ENCODE data around the gene LRRC75A. TPM values are rescaled to one million over a fixed set of nuclear protein-coding genes. Genes with fewer than 3 reads are reported as not detected.
"Not testable (repeated sequence)": the region's sequence is repeated elsewhere in the genome, so short reads cannot be mapped to it uniquely, and the experiment has no call there.

Gene LRRC75A
- total RNA-seq, 1 experiment from 2014 or later = 0.24 TPM

- DNase-seq (ENCODE audit: low spot score) = peak; percentile 92
- in situ Hi-C loops (cut with HindIII; ENCODE audit: low sequenced_read_pairs) = no loop called here
Observed at GRCh38 chr17:16423226-16423872, 68.6 kb downstream of the LRRC75A start.

GRCh38 chr17:16422416-16422815, 69.6 kb downstream of the LRRC75A start:
- in situ Hi-C loops (cut with HindIII; ENCODE audit: low sequenced_read_pairs) = no loop called here
- DNase-seq (ENCODE audit: low spot score) = no peak

GRCh38 chr17:16419929-16420271, 72.1 kb downstream of the LRRC75A start:
- no peak for DNase-seq (ENCODE audit: low spot score)
- in situ Hi-C loops (cut with HindIII; ENCODE audit: low sequenced_read_pairs) = no loop called here

- in situ Hi-C loops (cut with HindIII; ENCODE audit: low sequenced_read_pairs) = no loop called here
- DNase-seq (ENCODE audit: low spot score) = no peak
Observed at GRCh38 chr17:16419074-16419928, 72.7 kb downstream of the LRRC75A start.

GRCh38 chr17:16418685-16419068, 73.3 kb downstream of the LRRC75A start:
- in situ Hi-C loops (cut with HindIII; ENCODE audit: low sequenced_read_pairs) = no loop called here
- no peak for DNase-seq (ENCODE audit: low spot score)

- in situ Hi-C loops (cut with HindIII; ENCODE audit: low sequenced_read_pairs) = no loop called here
- no peak for DNase-seq (ENCODE audit: low spot score)
Observed at GRCh38 chr17:16417896-16418684, 73.9 kb downstream of the LRRC75A start.

GRCh38 chr17:16417399-16417798, 74.6 kb downstream of the LRRC75A start:
- in situ Hi-C loops (cut with HindIII; ENCODE audit: low sequenced_read_pairs) = no loop called here
- no peak for DNase-seq (ENCODE audit: low spot score)

GRCh38 chr17:16415031-16415924, 76.7 kb downstream of the LRRC75A start, which contains the start of gene TRPV2:
TRPV2 (plus strand) TSS chr17:16415571; CDS start chr17:16417669, 2,098 bp downstream.
- in situ Hi-C loops (cut with HindIII; ENCODE audit: low sequenced_read_pairs) = no loop called here
- DNase-seq (ENCODE audit: low spot score) = no peak

- in situ Hi-C loops (cut with HindIII; ENCODE audit: low sequenced_read_pairs) = no loop called here
- peak; percentile 84 for DNase-seq (ENCODE audit: low spot score)
Observed at GRCh38 chr17:16407911-16408588, 83.9 kb downstream of the LRRC75A start.

GRCh38 chr17:16406742-16407674, 85.0 kb downstream of the LRRC75A start:
- in situ Hi-C loops (cut with HindIII; ENCODE audit: low sequenced_read_pairs) = no loop called here
- peak; percentile 28 for DNase-seq (ENCODE audit: low spot score)

- DNase-seq (ENCODE audit: low spot score); in situ Hi-C loops (cut with HindIII; ENCODE audit: low sequenced_read_pairs): not testable (repeated sequence)
Observed at GRCh38 chr17:16403847-16404246, 88.1 kb downstream of the LRRC75A start.

- no peak for DNase-seq (ENCODE audit: low spot score)
- in situ Hi-C loops (cut with HindIII; ENCODE audit: low sequenced_read_pairs) = no loop called here
Observed at GRCh38 chr17:16398270-16399267, 93.4 kb downstream of the LRRC75A start.

- DNase-seq (ENCODE audit: low spot score); in situ Hi-C loops (cut with HindIII; ENCODE audit: low sequenced_read_pairs): not testable (repeated sequence)
Observed at GRCh38 chr17:16396693-16397092, 95.3 kb downstream of the LRRC75A start.

GRCh38 chr17:16395887-16396286, 96.1 kb downstream of the LRRC75A start:
- in situ Hi-C loops (cut with HindIII; ENCODE audit: low sequenced_read_pairs) = not testable (repeated sequence)
- peak; percentile 87 for DNase-seq (ENCODE audit: low spot score)

GRCh38 chr17:16392491-16392890, 99.5 kb downstream of the LRRC75A start:
- in situ Hi-C loops (cut with HindIII; ENCODE audit: low sequenced_read_pairs) = not testable (repeated sequence)

More at GRCh38 chr17:16392491-16392890, 99.5 kb downstream of the LRRC75A start:
- not testable (repeated sequence) for DNase-seq (ENCODE audit: low spot score)
